GM12872 (cell line): ENCODE results near the gene TMEM151B.

Experiments used
- CTCF ChIP-seq: IDR thresholded peaks from 3 replicates; pipeline ENCODE4 v1.5.1; 2011; ENCODE audit warnings: low read depth, mild to moderate bottlenecking, low read length, moderate library complexity; ENCODE audit not compliant: insufficient read depth

Gene TMEM151B

DNA sequence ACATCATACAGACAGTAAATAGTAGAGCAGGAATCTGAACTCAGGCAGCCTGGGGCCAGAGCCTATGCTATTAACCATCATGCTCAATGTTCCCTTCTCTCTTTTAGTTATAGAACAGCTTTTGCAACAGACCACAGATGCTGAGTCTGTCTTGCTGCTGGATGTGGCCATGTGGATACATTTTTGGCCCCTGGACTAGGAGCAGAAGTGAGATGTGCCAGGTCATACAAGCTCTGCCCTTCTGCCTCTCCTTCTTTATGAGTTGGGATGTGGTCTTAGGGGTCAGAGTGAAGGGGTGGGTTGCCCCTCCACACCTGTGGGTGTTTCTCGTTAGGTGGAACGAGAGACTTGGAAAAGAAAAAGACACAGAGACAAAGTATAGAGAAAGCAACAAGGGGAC lies 57.5 kb downstream of the TMEM151B start:
- TF ChIP-seq CTCF = no peak

GRCh38 chr6:44329858-44330257 lies 59.6 kb downstream of the TMEM151B start:
- no peak for TF ChIP-seq CTCF

GRCh38 chr6:44332585-44332984 lies 62.3 kb downstream of the TMEM151B start:
- TF ChIP-seq CTCF = no peak

GRCh38 chr6:44333273-44333919 lies 63.1 kb downstream of the TMEM151B start:
- TF ChIP-seq CTCF = no peak

DNA sequence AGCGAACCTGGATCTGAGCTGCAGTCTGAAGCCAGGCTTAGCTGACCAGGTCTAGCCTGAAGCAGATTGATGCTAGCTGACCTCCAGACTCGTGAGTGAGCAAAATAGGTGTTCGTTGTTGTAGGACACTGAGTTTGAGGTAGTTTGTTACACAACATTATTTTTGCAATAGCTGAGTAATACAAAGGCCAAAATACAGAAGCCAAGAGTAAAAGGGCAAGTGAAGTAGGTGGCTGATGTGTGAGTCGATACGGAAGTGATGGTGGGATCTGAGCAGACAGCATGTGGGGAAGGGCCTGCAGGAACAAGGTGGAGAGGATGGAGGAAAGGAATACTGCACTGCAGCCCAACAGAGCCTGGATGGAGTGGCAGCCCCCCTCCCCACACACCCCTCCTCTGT lies 63.7 kb downstream of the TMEM151B start:
- TF ChIP-seq CTCF = no peak

DNA sequence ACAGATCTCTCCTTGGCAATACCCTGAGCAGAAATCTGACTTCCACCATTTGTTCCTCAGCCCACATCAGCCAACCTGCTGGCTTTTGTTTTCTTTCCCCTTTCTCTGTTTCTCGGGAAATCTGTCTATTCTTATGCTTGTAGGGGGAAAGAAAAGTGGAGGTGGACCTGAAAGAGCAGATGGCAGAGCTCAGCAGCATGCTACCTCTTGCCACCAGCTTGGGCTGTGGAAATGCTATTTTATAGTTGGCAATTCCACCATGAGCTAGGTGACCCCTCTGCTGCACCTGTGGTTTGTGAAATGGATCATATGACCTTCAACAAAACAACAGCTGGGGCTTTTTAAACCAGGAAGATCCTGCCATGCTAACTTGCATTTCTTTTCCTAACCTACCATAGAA lies 65.4 kb downstream of the TMEM151B start:
- no peak for TF ChIP-seq CTCF

GRCh38 chr6:44338228-44339122 lies 68.2 kb downstream of the TMEM151B start:
- peak; percentile 84 for TF ChIP-seq CTCF
